Stimulated activated CD4-positive, alpha-beta T cell treated with anti-CD3 and anti-CD28 coated beads, Interleukin-1b, Interleukin-23, amount 100 ng/mL, for 48 hours (primary cell): ENCODE measurements around the gene GSTK1.
"Not testable (repeated sequence)": the region's sequence is repeated elsewhere in the genome, so short reads cannot be mapped to it uniquely, and the experiment has no call there.

Source experiments
- DNase-seq: peaks from one replicate; pipeline ENCODE4 v3.0.0-alpha.2; 2020

GSTK1 gene

GRCh38 chr7:143239813-143240212 is 23.4 kb upstream of the GSTK1 start:
- no peak for DNase-seq

- DNase-seq, result peak; percentile 67
Measured at GRCh38 chr7:143240291-143241168, 22.7 kb upstream of the GSTK1 start.

GRCh38 chr7:143242306-143242705 is 20.9 kb upstream of the GSTK1 start:
- no peak for DNase-seq

- no peak for DNase-seq
Measured at GRCh38 chr7:143243111-143243510, 20.1 kb upstream of the GSTK1 start.

- DNase-seq, result no peak
Measured at GRCh38 chr7:143243614-143244013, 19.6 kb upstream of the GSTK1 start.

GRCh38 chr7:143244321-143244720 is 18.9 kb upstream of the GSTK1 start:
- DNase-seq, result no peak

- DNase-seq, result no peak
Measured at GRCh38 chr7:143245123-143245522, 18.1 kb upstream of the GSTK1 start.

GRCh38 chr7:143247372-143247771 is 15.9 kb upstream of the GSTK1 start:
- DNase-seq, result no peak

GRCh38 chr7:143248761-143249354 is 14.4 kb upstream of the GSTK1 start:
- DNase-seq, result no peak

- DNase-seq, result no peak
Measured at GRCh38 chr7:143250199-143250598, 13.0 kb upstream of the GSTK1 start.

GRCh38 chr7:143250822-143251221 is 12.4 kb upstream of the GSTK1 start:
- no peak for DNase-seq

- DNase-seq, result no peak
Measured at GRCh38 chr7:143252006-143252405, 11.2 kb upstream of the GSTK1 start.

GRCh38 chr7:143255564-143255963 is 7.7 kb upstream of the GSTK1 start:
- DNase-seq, result no peak

- DNase-seq, result no peak
Measured at GRCh38 chr7:143256325-143256724, 6.9 kb upstream of the GSTK1 start.

- no peak for DNase-seq
Measured at GRCh38 chr7:143256932-143257331, 6.3 kb upstream of the GSTK1 start.

GRCh38 chr7:143257501-143257900 is 5.7 kb upstream of the GSTK1 start:
- DNase-seq, result no peak

GRCh38 chr7:143258831-143259230 is 4.4 kb upstream of the GSTK1 start:
- DNase-seq, result no peak

- no peak for DNase-seq
Measured at GRCh38 chr7:143259765-143260164, 3.5 kb upstream of the GSTK1 start.

GRCh38 chr7:143261901-143262300 is 1.3 kb upstream of the GSTK1 start:
- DNase-seq, result no peak

- DNase-seq, result not testable (repeated sequence)
Measured at GRCh38 chr7:143264196-143264568, 941 bp downstream of the GSTK1 start.

- no peak for DNase-seq
Measured at GRCh38 chr7:143265017-143265693, 1.9 kb downstream of the GSTK1 start.

- no peak for DNase-seq
Measured at GRCh38 chr7:143269251-143269650, 6.0 kb downstream of the GSTK1 start.

- no peak for DNase-seq
Measured at GRCh38 chr7:143271240-143271639, 8.0 kb downstream of the GSTK1 start.

GRCh38 chr7:143272871-143273270 is 9.6 kb downstream of the GSTK1 start:
- no peak for DNase-seq
